Stimulated activated CD8-positive, alpha-beta memory T cell treated with anti-CD3 and anti-CD28 coated beads, Interleukin-2, amount 100 ng/mL, for 48 hours (primary cell): ENCODE results near the gene RBMS3.
"Not testable (repeated sequence)": the region's sequence is repeated elsewhere in the genome, so short reads cannot be mapped to it uniquely, and the experiment has no call there.

Source experiments
- DNase-seq, 2 donors: peaks; one replicate each; pipeline ENCODE4 v3.0.0-alpha.2; 2020; ENCODE audit warnings: low read depth in 2 of 2

Gene RBMS3

DNA sequence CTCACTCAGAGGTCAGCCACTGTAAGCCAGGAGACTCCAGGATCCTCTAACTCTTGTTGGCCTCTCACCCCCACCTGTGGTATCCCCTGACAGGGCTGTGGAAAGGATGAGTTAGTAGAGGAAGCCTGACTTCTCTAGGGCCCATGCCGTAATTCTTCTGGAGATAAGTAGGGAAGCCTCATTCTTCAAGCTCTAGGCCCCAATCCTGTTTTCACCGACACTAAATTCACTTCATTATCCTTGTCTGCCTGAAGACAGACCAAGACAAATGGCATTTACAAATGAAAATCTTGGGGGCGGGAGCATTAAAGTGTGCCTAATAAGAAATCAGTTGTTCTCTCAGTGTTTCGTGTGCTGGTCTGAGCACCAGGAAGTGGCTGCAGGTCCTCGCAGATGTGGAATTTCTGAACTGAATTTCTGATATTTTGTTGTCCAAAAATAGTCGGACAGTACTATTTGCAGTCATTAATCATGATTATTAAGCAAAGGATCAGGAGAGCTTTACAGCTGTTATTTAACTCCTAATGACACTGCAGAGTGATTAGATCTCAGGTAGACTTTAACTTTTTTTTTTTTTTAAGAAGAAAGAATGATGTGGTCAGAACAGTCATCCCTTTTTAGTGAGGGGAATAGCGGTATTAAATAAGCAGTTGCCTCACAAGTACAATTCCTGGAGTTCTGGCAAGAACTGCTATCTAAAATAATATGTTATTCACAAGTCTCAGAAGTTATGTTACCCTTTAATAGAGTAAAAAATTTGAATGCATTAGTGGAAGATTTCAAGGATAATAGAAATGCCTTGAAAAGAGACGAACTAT lies 58.4 kb downstream of the RBMS3 start:
- DNase-seq: no peak

DNA sequence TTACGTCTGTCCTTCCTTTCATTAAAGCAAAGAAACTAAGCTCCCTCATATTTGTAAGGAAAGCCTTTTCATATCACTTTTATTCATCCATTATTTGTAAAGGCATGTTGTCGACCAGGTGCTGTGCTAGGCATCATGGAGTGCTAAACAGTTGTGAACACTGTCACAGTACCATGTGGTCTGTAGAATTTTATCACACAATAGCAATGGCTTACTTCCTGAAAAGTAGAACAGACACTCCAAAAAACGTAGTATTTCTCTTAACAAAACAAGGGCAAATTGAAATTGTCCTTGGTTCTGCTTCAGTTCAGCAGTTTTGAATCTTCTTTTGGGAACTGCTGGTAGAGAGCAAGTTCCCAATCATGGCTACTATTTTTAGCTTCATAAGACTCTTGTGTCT lies 63.3 kb downstream of the RBMS3 start:
- no peak for DNase-seq

DNA sequence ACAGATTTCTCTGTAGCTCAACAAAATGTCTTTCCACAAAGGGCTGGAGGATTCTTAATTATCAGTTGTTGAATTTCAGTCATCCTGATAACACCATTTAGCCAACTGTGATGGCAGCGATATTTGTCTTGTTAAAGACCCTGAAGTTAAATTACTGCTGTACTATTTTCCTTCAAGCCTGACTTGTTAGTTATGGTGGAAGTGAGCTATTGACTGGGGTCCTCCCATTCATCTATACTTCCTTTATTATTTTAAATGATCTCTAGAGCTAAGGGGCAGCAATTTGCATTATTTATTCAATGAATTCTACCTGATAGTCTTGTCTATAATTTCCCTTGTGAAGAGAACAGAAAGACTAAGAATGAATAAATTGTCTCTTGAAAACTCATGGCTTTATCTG lies 64.1 kb downstream of the RBMS3 start:
- DNase-seq: no peak

DNA sequence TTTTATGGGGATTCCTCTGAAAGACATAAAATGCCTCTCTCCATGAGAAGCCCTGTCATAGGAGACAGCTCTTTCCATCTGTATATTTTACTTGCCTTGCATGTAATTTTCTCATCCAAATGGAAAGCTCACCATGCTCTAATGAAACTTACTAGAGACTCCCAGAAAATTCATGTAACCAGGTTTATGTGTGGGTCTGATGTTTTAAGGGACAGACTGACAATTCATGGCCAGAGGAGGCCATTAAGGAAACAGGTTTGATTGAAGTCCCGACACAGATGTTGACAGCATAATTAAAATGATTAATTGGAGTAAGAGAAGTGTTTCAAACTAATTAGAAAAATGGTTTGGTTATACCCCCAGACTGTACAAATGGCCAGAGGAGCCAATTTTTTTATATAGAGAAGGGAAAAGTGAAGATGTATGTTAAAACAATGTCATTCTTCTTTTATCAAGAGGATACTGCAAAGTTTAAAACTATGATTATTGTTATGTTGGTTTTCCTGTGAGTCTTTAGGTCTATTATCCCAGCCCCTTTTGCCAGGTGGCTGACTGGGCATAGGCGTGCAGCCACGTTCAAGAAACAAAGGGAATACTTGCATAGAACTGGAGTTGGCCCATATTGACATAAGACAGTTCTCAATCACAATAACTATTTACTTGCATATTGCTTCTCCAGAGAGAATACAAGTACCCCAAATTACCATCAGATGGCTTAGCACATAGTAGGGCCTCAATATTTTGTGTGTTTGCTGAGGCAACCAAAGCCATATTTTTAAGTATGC lies 64.8 kb downstream of the RBMS3 start:
- no peak for DNase-seq

DNA sequence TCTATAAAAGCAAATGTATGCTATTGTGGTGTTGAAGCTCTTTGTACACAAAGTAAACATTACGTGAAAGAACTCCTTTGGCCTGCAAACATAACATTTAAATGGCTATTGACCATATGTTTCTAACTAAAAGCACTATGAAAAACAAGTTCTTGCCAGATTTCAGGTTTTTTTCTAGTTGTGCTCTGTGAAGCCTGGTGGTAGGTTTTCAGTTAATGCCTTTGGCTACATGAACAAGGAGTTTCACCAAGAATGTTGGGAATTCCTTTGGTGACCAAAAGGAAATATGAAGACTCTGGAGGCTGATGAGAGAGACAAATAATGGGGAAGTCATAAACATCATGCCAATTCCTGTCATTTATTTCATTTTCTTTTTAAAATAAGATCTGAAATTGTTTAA lies 66.0 kb downstream of the RBMS3 start:
- DNase-seq: no peak

DNA sequence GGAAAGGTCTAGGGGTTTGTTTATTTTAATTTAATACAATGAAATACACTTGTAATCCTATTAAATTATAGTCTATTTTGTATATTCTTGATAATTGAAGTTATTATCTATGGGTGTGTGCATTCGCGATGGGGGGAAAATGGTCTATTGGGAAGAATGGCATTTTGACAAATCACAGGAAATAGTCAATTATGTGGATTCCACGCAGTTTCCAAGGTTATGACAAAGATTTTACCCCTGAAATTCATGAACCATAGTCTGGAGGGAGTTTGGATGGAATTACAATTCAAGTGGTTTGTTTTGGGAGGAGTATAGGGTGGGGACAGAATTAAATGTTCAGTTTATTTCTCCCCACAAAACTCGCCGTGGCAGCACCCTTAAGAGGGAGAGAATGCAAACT lies 66.5 kb downstream of the RBMS3 start:
- DNase-seq: no peak

DNA sequence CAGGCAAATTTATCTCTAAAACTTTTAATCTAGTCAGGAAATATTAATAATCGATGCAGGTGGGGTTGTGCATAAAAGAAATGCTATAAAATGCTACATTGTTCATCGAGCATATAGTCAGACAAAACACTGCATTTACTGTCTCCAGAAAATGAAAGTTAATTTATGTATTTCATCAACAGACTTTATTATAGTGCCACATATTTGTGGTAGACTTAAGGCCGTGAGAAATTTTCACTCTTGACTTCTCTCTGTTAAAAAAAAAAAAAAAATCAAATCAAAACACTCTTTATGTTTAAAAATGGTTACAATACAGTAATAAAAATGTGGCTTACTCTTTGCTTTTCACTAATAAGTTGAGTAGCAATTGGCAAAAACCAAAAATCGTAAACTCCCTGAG lies 67.4 kb downstream of the RBMS3 start:
- no peak for DNase-seq

DNA sequence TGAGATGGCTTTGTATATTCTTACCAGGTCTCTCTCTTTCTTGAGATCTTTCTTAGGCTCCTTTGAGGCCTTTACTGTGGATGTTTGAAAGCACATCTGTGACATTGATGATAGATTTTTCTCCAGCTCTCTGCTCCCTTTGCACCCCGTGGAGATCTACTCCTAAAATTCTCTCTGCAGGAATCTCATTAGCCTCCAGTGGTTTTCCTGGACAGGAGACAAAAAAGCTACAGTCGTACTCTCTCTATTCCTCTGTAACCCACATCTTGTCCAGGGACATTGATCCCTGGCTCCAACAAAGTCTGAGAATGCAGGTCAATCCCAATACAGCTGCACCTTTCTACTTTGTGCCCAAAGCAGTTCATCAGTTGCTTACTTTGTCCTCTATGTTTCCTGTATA lies 68.2 kb downstream of the RBMS3 start:
- DNase-seq: no peak

DNA sequence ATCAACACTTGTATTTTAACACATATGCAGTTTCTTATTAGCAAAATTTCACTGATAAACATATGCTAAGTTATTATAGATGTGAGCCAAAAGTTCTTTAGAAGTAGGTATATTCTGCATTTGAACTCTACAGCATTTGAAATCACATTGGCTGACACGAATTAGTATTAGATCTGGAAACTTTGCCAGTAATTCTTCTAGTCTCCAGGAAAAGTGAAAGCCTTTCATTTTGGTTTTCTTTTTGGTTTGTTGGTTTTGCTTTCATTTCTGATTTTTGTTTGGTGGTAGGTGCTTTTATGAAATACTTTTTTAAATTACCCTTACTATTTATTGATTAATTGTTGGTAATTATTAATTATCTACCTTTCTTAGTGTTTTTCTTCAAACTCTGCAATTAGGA lies 72.9 kb downstream of the RBMS3 start:
- no peak for DNase-seq

DNA sequence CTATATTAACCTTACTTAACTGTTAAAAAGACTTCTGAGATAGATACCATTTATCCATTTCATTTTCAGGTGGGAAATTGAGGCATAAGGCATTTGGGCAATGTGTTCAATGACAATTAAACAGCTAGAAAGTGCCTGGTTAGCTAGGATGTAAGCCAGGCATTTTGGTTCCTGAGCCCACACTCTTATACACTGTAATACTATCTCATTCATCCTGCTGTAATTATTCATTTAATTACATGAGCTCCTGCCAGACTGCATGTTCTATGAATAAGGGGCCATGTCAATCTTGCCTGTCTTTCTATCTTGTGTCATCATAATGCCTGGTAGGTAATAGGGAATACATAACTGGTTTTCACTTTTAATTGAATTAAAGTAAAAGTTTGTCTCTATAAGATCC lies 74.0 kb downstream of the RBMS3 start:
- DNase-seq: no peak

DNA sequence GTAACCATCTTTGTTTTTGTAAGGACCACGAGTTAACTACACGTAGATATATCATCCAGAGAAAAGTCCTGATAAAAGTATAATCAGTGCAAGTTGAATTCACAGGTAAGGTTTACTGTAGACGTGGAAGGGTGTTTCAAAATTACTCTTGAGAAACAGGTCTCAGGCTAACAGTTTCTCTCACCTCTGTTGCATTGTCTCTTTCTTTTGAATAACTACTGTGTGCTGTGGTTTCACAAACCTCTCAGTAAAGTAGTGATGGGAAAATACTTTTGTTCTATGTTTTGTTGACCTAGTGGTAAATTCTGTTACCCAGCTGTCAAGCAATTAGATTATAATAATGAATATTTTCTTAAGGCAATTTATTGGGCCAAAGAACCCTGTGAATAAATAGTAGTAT lies 75.2 kb downstream of the RBMS3 start:
- DNase-seq: no peak

DNA sequence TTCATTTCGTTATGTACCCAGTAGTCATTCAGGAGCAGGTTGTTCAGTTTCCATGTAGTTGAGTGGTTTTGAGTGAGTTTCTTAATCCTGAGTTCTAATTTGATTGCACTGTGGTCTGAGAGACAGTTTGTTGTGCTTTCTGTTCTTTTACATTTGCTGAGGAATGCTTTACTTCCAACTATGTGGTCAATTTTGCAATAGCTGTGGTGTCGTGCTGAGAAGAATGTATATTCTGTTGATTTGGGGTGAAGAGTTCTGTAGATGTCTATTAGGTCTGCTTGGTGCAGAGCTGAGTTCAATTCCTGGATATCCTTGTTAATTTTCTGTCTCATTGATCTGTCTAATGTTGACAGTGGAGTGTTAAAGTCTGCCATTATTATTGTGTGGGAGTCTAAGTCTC lies 79.4 kb downstream of the RBMS3 start:
- not testable (repeated sequence) for DNase-seq

DNA sequence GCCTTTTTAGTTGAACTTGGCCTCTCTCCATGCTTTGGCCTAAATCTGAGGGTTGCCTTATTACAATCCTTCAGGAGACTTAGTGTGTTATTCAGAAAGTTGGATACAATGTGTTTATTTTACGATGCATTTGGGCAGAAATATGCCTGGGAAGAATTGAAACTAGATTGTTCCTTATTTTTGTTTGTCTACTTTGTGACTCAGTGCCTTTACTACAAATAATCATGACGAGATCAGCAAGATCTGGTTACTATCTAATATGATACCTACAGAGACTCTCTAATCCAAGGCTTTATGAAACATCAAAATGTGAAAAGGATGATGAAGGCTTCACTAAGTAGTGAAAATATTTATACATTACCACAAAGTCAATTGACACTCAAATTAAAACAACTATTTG lies 82.2 kb downstream of the RBMS3 start:
- no peak for DNase-seq

DNA sequence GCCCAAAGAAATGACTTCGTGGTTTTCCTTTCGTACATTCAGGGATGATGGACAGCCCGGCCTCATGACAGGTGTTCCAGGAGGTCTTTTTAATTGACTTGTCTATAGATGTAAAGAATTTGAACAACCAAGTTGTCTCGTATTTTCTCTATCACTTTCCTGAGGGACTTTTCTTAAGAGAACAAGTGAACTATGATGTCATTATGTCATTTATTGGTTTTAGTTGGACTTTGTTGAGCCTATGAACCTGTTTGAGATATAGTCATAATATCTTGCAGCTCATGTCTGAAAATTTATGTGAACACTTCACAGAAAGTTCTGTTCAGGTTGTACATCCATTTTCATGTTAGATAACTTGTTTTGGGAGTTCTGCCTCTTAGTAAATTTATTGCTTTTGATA lies 89.2 kb downstream of the RBMS3 start:
- no peak for DNase-seq

DNA sequence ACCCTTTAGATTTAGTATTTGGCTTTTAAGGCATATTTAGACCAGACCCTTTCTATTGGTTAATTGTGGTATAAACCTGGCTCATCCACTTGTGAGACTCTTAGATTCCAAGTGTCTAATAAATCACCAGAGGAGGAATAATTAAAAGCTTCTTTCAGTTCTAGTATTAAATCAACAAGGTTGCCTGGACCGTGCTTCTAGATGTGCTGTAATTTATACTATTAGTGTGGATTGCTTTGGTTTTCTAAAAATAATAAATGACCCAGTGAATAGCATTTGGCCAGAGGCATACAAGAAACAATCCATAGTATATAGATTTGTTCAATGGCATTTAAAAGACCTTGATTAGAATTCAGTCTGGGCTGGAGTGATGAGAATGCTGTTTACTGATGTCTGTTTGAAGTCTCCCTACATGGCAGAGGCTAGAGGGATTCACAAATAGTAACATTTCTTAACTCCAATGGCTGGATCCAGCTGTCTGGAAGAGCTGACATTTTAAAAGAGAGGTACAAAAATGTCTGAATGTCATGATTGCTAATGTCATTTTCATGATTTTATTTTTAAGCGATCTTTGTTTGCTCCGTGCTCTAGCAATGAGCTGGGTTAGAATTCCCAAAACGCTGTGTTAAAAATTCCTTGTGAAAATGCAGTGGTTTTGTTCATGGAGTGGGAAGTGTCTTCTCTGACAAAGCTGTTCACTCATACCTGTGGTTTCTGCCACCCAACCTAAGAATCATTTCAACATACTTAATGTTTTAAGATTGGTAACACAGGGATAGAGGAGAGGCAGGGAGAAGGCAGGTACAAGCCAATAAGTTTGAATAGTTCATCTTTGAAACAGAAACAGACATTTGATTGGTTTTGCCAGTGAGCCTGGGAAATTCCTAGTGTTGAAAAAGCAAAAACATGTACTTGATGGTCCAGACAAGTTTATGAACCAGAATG lies 89.9 kb downstream of the RBMS3 start:
- no peak for DNase-seq

DNA sequence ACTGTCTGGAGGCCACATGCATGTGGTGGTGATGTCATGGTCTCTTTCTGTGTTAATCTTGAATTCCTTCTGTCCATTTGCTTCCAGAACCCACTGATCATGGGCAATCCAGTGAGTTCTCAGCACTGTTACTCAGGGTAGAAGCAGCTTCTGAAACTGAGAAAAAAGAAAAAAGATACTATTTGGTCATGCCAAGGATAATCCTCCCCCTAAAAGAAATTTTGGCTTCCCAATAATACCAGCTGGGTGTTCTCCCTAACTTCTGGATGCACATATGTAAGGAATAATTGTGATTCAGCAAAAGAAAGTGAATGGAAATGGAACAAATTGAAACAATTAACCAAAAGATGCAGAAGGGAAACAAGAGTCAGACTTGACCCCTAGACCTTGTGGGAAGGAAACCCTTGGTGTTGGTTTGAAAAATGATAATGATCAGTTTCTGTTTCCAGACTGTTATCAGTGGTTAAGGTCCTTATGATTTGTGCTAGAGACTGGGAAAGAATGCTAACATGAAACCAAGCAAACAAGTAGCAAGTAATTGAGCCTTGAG lies 92.3 kb downstream of the RBMS3 start:
- DNase-seq: no peak

DNA sequence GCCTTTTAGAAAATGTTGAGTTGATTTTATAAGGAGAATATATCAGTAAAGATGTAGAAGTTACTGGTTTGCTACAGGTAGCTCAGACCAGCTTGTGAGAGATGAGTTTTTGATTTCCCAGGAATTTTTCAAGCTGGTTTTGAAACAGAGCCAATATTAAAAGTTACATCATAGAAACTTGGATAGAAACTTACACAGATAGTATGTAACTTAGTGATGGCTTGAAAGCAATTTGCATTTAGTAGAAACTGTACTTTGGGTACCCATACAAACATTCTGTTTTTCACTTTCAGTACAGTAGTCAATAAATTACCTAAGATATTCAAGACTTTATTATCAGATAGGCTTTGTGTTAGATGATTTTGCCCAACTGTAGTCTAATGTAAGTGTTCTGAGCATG lies 93.4 kb downstream of the RBMS3 start:
- DNase-seq: no peak

DNA sequence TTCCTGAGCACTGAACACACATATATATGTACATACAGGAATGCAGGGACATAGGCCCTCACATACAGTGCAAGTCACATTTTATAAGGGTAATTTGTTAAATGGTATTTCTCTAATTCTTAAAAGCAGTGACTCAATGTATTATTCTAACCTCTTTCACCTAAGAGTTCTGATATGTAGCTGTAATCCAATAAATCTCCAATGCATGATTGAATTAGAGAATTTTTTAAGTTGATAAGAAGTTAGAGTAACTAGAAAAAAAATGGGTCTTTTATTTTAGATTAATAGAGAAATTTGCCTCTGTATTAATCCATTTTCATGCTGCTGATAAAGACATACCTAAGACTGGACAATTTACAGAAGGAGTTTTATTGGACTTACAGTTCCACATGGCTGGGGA lies 98.2 kb downstream of the RBMS3 start:
- no peak for DNase-seq

DNA sequence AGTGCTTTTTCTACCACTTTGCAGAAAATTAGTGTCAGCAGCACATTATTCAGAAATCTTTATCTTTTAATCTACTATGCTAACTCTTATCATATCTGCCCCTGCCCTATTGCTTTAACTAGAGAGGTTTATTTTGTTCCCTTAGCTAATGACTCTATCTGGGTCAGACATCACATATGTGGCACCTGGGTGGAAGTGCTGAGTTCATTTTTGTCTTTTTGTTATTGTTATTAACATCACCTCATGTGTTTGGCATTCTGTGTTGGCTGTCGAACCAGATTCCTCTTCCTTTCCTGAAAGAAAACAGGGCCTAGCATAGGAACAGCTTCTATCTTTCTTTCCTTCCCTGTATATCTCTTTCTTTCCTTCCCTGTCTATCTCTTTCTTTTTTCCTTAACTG lies 100.7 kb downstream of the RBMS3 start:
- DNase-seq: no peak

DNA sequence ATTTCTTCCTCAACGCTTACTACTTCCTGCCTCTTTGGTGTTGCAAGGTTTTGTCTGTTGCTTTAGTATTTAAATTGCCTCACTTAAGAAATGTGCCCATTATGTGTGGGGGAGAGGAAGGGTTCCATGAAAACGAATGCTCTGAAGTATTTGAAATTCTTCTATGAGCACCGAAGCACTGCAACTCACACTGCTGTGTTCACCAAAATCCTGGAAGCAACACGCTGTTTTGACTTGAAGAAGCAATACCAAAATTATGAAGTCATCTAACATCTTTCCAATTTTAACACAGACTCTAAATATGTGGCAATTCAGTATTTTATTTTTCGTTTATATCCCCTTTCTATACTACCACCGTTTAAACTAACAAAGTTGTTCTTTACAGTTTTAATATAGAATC lies 101.5 kb downstream of the RBMS3 start:
- DNase-seq: no peak

DNA sequence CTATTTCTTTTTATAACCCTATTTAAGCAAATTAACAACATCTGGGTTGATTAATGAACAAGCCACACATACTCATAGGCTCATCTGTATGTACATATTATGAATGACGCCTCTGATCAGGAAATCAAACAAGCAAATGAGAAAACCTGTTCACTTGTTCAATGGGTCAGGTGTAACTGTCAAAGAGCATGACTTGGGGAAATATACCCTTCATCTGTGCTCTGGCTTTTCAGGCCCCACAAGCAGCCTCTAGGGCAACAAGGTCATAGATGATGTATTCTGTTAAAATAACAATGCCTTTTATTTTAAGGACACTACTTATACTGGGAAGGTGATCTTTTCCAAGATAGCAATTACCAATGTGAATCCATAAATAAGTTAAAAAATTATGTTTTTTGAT lies 102.0 kb downstream of the RBMS3 start:
- no peak for DNase-seq

DNA sequence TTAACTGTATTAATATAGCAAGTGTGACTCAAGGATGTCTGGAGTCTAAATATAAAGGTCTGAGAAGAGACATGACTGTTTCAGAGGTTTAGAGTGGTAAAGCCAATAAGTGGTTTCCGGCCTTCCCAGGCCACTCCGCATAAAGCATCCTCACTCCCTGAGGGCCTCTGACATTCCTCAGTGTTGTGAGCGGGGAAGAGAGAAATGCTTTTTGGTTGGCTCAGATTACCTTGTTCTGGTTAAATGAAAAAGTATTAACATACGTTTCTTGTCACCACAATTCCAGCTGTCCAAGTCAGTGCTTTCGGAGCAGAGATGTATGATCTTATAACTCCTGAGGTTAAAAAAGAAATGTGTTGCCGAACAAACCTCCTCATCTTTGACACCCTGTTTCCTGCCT lies 103.8 kb downstream of the RBMS3 start:
- DNase-seq: no peak
